Keratinocyte (primary cell): ENCODE measurements around the gene WASF2.

Experiments used
- CTCF ChIP-seq, 3 experiments: IDR thresholded peaks in 1 of 3; conservative IDR thresholded peaks in 1 of 3; optimal IDR thresholded peaks in 1 of 3; 2 replicates in 2 of 3; 3 replicates in 1 of 3; pipeline versions ENCODE3 to v1.5.1; 2011; ENCODE audit warnings: low read length in 3 of 3, mild to moderate bottlenecking in 3 of 3, moderate library complexity in 2 of 3, control low read depth in 1 of 3, inconsistent platforms in 1 of 3; ENCODE audit not compliant: insufficient read depth in 2 of 3; ENCODE audit errors: extremely low read depth in 1 of 3
- EZH2 ChIP-seq: IDR thresholded peaks from one replicate; pipeline ENCODE4 v1.6.1; 2012; ENCODE audit warnings: inconsistent platforms, mild to moderate bottlenecking, low read length, moderate library complexity

- no peak for TF ChIP-seq CTCF (optimal IDR thresholded peaks at IDR 0.05 in 1 of 3, IDR thresholded peaks at IDR 0.05 in 1 of 3, conservative IDR thresholded peaks at IDR 0.05 in 1 of 3; ENCODE audit: extremely low read depth in 1 of 3, insufficient read depth in 2 of 3, low read length in 3 of 3)
- TF ChIP-seq EZH2, result no peak
Measured at GRCh38 chr1:27393641-27394281, 96.2 kb downstream of the WASF2 start.
